ENCODE measurements around the gene ASB15.
A peak's percentile ranks its signal among the peaks of the same experiment; 100 is the strongest.

ASB15 gene

DNA sequence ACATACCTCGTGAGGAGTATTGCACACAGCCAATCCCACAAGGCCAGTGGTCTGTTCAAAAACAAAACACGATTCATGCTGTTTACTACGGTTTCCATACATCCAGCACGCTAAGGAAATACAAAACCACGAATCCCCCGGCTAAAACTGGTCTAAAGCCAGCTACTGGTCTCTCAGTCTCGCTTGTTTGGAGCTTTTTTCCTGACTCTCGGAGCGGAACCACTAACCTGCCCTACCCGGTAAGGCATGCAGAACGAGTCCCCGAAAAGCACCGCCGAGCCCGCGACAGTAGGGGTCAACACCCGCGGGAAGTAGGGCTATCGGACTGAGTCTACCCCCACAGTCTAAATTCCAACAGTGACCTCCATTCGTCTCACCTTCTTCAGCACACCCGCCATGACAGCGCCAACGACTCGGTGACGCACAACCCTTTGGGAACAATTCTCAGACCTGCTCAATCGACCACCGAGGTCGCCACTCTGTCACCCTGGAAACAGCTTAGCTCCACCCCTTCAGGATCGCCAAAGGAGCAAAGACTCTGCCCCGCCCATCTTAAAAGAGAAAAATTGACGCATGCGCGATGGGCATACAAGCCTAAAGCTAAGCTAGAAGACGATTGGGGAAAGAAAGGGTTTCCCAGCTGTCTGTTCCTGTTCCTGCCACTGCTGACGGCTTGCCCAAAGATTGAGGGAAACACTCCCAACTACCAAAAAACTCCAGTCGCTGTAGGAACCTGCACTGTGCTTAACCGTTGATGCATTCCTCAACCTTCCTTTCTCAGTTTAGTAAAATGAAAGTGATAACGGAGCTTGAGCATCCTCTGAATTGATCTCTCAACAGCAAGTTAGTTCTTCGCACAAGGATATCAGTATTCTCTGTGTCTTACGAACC lies 44.0 kb upstream of the ASB15 start, which contains the start of gene NDUFA5 (continued):
- TF ChIP-seq KLF9 (tag by site-specific recombination; IDR thresholded peaks at IDR 0.05; ENCODE audit: low read depth) (peak; percentile 85), ZNF624 (tag by site-specific recombination; IDR thresholded peaks at IDR 0.05) (no peak), HOXA7 (CRISPR knock-in tag; IDR thresholded peaks at IDR 0.05; ENCODE audit: borderline replicate concordance) (no peak)

DNA sequence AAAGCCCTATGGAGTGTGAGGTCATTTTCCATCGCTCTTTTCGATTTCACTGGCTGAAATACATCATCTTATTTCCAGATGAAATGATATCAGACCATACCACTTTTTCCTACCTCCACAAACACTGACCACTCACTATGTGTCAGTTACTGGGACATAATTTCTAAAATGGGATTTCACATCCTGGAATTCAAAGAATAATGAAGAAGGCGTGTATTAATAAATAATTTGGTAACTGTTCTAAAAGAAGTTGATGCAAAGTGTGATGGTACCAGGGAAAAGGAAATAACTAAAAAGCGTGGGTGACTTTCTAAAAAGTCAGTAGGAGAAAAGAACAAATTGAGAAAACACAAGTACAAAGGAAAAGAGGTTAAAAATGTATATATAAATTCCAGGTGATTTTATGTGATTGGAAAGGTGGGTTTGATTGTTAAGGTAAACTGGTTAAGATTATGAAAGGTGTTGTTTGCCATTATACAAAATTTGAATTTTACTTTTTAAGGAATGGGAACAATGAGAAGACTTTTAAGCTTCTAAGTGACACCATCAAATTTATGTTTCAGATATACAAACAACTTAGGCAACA lies 43.2 kb upstream of the ASB15 start:
- Histone ChIP-seq H3K4me1 (ENCODE audit: control insufficient read depth, insufficient read depth, low read length) (no peaks in the 10 kb centered on the region), H3K4me3 (ENCODE audit: low read depth, low read length) (peak overlapping the region; percentile 31; the same call in 1 of the 2 replicates), H3K27ac (ENCODE audit: extremely low read depth, low read depth, low read length) (no peak overlapping the region), H3K9me3 (ENCODE audit: control insufficient read depth, insufficient read depth, low read depth, low read length) (no peaks in the 10 kb centered on the region), H3K36me3 (ENCODE audit: control insufficient read depth in 2 of 2, insufficient read depth in 1 of 2, low read length in 2 of 2) (peaks cover 0 to 21% of the 10 kb centered on the region in 2 experiments; a peak in 1 of 3 replicates)
- POLR2A ChIA-PET, result interaction anchor here (1.0 to 1.5 kb wide), 4 partner anchors 9 to 190 kb away, joined by 3 to 9 read pairs (median 5); partner anchors contain the start of gene WASL
- CTCF ChIA-PET, result interaction anchor here (0.6 to 1.5 kb wide), 5 partner anchors 22 to 1417 kb away, joined by 3 to 5 read pairs (median 3); no protein-coding TSS in a partner anchor
- no peak for TF ChIP-seq ZNF211 (tag by site-specific recombination; IDR thresholded peaks at IDR 0.05; ENCODE audit: low read depth)
- TF ChIP-seq SETDB1 (IDR thresholded peaks at IDR 0.05; ENCODE audit: insufficient read length, low read length), result no peak
- TF ChIP-seq, protein P1, sequence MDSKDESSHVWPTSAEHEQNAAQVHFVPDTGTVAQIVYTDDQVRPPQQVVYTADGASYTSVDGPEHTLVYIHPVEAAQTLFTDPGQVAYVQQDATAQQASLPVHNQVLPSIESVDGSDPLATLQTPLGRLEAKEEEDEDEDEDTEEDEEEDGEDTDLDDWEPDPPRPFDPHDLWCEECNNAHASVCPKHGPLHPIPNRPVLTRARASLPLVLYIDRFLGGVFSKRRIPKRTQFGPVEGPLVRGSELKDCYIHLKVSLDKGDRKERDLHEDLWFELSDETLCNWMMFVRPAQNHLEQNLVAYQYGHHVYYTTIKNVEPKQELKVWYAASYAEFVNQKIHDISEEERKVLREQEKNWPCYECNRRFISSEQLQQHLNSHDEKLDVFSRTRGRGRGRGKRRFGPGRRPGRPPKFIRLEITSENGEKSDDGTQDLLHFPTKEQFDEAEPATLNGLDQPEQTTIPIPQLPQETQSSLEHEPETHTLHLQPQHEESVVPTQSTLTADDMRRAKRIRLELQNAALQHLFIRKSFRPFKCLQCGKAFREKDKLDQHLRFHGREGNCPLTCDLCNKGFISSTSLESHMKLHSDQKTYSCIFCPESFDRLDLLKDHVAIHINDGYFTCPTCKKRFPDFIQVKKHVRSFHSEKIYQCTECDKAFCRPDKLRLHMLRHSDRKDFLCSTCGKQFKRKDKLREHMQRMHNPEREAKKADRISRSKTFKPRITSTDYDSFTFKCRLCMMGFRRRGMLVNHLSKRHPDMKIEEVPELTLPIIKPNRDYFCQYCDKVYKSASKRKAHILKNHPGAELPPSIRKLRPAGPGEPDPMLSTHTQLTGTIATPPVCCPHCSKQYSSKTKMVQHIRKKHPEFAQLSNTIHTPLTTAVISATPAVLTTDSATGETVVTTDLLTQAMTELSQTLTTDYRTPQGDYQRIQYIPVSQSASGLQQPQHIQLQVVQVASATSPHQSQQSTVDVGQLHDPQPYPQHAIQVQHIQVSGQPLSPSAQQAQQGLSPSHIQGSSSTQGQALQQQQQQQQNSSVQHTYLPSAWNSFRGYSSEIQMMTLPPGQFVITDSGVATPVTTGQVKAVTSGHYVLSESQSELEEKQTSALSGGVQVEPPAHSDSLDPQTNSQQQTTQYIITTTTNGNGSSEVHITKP (tag by site-specific recombination; IDR thresholded peaks at IDR 0.05), result peak; percentile 80
- no peak for TF ChIP-seq ZNF169 (tag by site-specific recombination; IDR thresholded peaks at IDR 0.05)
- 0 out of 2 replicates have a peak, but pooled peaks have one; percentile 37 for TF ChIP-seq ATF2 (tag by site-specific recombination; IDR thresholded peaks at IDR 0.05; ENCODE audit: low read depth)
- TF ChIP-seq PRDM1 (tag by site-specific recombination; IDR thresholded peaks at IDR 0.05), result peak; percentile 7; the same call in 1 of the 2 replicates

GRCh38 chr7:123562121-123562520 lies 39.5 kb upstream of the ASB15 start:
- no peaks in the 10 kb centered on the region for H3K36me3 ChIP-seq (ENCODE audit: control insufficient read depth in 2 of 2, insufficient read depth in 1 of 2, low read length in 2 of 2)
- CTCF ChIA-PET, result no interaction called here
- POLR2A ChIA-PET, result no interaction called here
- H3K4me1 ChIP-seq (ENCODE audit: control insufficient read depth, insufficient read depth, low read length), result no peaks in the 10 kb centered on the region
- H3K4me3 ChIP-seq (ENCODE audit: low read depth, low read length), result no peak overlapping the region
- no peaks in the 10 kb centered on the region for H3K9me3 ChIP-seq (ENCODE audit: control insufficient read depth, insufficient read depth, low read depth, low read length)
- no peak overlapping the region for H3K27ac ChIP-seq (ENCODE audit: extremely low read depth, low read depth, low read length)
- no peak for TF ChIP-seq ZNF426 (tag by site-specific recombination; IDR thresholded peaks at IDR 0.05)
- no peak for TF ChIP-seq SALL2 (tag by site-specific recombination; IDR thresholded peaks at IDR 0.05; ENCODE audit: borderline replicate concordance)
- TF ChIP-seq YY1 (tag by site-specific recombination; IDR thresholded peaks at IDR 0.05), result no peak
- TF ChIP-seq ZNF394 (tag by site-specific recombination; IDR thresholded peaks at IDR 0.05; ENCODE audit: borderline replicate concordance), result no peak
- no peak for TF ChIP-seq RBAK (tag by site-specific recombination; IDR thresholded peaks at IDR 0.05)
- TF ChIP-seq ZNF785 (tag by site-specific recombination; IDR thresholded peaks at IDR 0.05), result no peak
- no peak for TF ChIP-seq ZNF623 (tag by site-specific recombination; IDR thresholded peaks at IDR 0.05)
- no peak for TF ChIP-seq ZNF366 (tag by site-specific recombination; conservative IDR thresholded peaks at IDR 0.05)
- TF ChIP-seq, protein P2, sequence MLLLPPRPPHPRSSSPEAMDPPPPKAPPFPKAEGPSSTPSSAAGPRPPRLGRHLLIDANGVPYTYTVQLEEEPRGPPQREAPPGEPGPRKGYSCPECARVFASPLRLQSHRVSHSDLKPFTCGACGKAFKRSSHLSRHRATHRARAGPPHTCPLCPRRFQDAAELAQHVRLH (tag by site-specific recombination; IDR thresholded peaks at IDR 0.05), result no peak
- no peak for TF ChIP-seq ZBTB26 (tag by site-specific recombination; optimal IDR thresholded peaks at IDR 0.05)
- no peak for TF ChIP-seq ZNF239 (tag by site-specific recombination; IDR thresholded peaks at IDR 0.05)
- no peak for TF ChIP-seq ZNF155 (tag by site-specific recombination; IDR thresholded peaks at IDR 0.05)
- no peak for TF ChIP-seq ZNF138 (tag by site-specific recombination; IDR thresholded peaks at IDR 0.05; ENCODE audit: borderline replicate concordance)
- TF ChIP-seq HOXC10 (CRISPR knock-in tag; IDR thresholded peaks at IDR 0.05), result no peak
- TF ChIP-seq ZNF645 (tag by site-specific recombination; IDR thresholded peaks at IDR 0.05), result no peak

All from HEK293 (cell line).